Activated CD4-positive, alpha-beta T cell treated with anti-CD3 and anti-CD28 coated beads for 24 hours (primary cell): ENCODE measurements around the gene IL17RB.

ENCODE experiments used
- DNase-seq, 2 donors: peaks; one replicate each; pipeline ENCODE4 v3.0.0-alpha.2; 2020; ENCODE audit warnings: low read depth in 2 of 2

The IL17RB gene

DNA sequence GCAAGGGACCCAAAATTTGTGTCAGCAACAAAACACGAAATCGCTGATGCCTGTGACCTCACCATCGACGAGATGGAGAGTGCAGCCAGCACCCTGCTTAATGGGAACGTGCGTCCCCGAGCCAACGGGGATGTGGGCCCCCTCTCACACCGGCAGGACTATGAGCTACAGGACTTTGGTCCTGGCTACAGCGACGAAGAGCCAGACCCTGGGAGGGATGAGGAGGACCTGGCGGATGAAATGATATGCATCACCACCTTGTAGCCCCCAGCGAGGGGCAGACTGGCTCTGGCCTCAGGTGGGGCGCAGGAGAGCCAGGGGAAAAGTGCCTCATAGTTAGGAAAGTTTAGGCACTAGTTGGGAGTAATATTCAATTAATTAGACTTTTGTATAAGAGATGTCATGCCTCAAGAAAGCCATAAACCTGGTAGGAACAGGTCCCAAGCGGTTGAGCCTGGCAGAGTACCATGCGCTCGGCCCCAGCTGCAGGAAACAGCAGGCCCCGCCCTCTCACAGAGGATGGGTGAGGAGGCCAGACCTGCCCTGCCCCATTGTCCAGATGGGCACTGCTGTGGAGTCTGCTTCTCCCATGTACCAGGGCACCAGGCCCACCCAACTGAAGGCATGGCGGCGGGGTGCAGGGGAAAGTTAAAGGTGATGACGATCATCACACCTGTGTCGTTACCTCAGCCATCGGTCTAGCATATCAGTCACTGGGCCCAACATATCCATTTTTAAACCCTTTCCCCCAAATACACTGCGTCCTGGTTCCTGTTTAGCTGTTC, 35.0 kb upstream of the IL17RB start:
- no peak for DNase-seq

DNA sequence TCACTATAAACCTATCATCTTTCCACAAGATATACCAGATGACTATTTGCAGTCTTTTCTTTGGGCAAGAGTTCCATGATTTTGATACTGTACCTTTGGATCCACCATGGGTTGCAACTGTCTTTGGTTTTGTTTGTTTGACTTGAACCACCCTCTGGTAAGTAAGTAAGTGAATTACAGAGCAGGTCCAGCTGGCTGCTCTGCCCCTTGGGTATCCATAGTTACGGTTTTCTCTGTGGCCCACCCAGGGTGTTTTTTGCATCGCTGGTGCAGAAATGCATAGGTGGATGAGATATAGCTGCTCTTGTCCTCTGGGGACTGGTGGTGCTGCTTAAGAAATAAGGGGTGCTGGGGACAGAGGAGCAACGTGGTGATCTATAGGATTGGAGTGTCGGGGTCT, 33.9 kb upstream of the IL17RB start:
- DNase-seq = no peak

DNA sequence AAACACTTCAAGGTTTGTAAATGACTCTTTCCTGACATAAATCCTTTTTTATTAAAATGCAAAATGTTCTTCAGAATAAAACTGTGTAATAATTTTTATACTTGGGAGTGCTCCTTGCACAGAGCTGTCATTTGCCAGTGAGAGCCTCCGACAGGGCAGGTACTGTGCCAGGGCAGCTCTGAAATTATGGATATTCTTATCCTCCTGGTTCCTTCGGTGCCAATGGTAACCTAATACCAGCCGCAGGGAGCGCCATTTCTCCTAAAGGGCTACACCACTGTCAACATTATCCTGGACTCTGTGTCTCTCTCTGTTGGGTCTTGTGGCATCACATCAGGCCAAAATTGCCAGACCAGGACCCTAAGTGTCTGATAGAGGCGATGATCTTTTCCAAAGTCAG, 33.1 kb upstream of the IL17RB start:
- no peak for DNase-seq

DNA sequence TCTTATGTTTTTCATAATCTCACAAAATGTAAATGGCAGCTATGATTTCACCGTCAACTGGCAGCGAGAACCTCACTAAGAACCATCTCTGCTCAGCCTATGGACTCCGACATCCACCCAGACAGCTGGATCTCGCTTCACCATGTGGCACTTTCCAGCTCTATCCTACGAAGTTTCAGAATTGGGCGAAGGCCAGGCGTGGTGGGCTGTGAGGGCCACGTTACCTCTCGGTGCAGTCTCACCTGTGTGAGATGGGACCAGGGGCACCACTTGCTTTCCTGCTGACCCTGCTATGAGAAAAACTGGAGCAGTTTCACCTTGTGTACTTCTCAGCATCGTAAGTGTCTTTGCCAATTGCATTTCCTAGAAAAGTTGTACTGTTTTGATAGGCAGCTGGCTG, 32.5 kb upstream of the IL17RB start:
- no peak for DNase-seq

DNA sequence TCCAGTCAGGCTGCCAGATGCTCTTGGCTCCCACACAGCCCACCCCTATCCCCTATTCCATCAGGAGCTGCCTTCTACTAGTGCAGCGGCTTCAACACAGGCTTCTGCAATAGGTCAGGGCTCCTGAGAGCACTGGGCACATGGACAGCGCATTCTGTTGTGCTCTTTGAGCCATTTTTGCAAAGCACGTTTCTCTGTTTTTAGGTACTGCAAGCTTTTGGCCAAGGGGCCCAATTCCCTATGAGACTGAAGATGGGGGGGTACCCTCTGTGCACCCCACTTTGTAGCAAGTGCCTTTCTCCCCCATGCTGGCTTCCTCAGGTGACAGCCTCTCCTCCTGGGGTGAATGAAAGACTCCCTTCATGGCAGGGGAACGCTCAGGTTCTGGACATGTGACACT, 31.3 kb upstream of the IL17RB start:
- no peak for DNase-seq

DNA sequence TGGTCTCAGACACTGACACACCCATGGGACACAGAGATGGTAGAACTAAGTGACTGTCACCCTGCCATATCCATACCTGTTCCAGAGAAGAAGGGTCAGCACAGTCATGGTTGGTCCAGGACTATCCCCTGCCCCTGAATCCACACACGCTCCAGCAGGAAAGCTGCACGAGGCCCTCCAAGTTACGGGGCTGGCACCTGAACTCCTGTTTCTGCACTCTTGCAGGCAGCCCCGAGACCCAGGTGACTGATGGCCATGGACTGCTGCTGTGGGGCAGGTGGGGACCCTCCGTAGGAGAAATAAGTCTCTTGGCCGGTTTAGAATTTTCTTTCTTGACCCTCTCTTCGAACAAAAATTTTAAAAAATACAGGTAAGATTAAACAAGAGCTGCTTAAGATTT, 30.7 kb upstream of the IL17RB start:
- no peak for DNase-seq

DNA sequence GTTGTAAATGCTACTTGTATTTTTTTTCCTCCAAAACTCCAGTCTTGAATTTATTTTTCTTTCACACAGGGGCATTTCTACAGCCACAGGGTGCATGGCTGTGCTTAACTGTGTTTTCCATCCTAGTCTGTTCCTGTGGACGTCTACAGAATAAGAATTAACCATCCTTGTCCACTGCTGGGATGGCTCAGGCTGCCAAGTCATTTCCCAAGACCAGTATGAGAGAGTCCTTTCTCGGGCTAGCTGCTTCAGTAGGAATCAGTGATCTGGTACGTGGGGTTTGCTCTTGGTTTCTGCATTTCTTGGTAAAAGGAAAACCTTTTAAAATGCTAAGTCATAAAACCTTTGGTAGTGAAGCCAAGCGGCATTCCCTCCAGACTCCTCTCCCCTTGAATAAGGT, 29.9 kb upstream of the IL17RB start:
- no peak for DNase-seq

DNA sequence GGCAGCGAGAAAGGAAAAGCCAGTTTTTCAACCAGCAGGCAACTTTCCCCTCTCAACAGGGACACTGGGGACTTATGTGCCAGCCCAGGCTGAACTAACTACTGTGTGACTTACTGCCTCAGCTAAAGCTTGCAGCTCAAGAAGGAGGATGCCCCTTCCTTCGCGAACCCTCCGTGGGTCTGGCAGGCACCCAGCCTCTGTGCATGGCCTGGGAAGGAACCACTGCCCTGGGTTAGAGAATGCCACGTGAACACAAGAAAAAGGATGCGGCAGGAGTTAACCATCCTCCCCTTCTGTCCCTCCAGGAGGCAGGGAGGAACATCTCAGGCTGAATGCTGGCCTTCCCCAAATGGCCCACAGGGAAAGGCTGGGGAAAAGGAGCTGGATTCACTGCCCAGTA, 29.2 kb upstream of the IL17RB start:
- no peak for DNase-seq

DNA sequence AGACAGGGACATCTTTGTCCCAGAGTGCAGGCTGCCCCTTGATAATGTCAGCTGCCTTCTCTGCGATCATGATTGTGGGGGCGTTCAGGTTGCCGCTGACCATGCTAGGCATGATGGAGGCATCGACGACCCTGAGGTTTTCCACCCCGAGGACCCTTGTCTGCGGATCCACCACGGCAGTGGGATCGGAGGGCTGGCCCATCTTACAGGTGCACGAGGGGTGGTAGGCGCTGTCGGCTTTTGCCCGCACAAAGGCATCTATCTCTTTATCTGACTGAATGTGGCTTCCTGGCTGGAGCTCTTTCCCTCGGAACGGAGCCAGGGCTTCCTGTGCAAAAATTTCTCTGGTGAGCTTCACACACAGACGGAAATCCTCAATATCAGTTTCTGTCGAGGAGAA, 28.6 kb upstream of the IL17RB start:
- DNase-seq = no peak

DNA sequence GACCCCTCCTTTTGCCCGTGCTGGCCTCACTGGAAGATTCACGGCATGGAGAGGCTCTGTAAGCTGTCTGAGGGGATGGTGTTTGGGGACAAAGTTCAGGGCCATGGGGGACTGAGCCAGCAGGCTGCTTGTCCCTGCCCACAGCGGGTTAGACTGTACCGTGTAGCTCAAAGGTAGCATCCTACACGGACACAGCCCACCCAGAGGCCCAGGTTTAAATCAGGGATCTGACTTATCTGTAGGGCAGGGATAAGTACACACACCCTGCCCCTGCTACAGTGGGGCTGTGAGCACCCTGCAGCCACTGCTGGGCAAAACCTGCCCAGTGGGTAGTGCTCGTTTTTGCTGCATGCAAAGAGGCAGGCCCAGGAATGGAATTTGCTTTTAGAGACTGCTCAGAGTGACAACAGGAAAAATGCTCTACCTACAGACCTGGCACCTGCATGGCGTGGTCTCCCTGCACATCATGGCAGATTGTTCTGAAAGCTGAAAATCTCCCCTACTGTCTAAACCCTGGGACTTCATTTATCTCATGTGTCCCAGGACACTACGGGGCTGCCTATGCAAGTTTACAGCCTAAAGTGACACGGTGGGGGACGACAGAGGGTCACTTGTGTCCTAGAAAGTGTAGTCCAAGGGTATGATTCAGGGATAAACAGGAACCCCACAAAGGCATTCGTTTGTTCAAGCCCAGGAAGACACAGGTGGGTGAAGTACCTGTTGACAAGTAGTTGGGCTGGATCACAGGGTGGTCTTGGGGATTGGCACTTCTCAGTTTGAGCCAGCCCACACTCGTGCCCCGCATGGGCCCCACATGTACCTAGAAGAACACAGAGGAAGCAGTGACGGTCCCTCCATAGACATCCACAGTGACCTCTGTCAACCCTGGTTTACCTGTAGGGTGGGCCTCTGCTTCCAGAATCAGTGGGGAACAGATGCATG, 27.9 kb upstream of the IL17RB start:
- no peak for DNase-seq

DNA sequence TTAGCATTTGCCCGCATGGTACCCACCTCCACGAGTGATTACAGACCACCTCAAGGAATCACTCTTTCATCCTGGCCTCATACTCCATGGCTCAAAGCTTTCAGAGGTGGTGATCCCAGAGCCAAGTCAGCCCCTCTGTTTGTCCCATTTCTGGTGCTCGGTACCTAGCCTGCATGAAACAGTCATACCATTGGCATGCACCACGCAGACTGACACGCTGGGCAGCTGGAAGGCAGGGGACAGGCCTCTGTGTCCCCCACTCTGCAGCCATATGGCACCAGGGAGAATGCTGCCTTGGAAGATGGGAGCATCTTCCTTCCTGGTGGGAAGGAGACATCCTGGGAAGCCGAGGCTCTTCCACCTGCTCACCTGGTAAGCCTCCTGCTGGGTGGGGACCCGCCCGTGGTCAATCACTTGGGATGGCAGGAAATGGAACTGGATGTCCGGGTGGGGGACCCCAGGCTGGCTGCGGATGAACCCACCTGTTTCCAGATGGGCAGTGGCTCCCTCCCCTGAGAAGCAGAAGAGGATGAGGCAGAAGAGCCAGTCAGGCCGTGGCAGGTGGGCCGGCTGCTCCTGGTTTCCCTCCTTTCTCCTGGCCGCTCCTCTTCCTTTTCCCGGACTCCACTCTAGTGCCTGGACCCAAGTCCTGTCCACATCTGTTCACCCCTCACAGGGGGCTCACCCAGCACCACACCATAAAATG, 27.1 kb upstream of the IL17RB start:
- no peak for DNase-seq

DNA sequence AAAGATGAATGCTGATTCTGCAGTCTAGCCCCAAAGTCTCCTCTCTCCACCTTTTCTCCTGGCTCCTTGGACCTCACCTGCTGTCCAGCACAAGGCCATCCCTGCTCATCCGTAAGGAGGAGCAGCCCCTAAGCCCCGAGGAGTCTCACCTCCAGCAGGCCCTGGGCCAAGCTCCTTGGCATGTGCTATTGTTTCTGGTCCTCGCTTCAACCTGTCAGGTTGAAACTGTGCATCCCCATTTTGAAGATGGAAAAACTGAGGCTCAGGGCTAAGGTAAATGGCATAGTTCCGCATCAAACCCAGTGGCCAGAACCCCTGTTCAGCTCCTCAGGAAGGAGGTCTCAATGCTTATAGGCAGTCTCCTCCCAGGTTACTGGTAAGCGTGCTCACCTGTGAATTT, 26.3 kb upstream of the IL17RB start:
- DNase-seq = no peak

DNA sequence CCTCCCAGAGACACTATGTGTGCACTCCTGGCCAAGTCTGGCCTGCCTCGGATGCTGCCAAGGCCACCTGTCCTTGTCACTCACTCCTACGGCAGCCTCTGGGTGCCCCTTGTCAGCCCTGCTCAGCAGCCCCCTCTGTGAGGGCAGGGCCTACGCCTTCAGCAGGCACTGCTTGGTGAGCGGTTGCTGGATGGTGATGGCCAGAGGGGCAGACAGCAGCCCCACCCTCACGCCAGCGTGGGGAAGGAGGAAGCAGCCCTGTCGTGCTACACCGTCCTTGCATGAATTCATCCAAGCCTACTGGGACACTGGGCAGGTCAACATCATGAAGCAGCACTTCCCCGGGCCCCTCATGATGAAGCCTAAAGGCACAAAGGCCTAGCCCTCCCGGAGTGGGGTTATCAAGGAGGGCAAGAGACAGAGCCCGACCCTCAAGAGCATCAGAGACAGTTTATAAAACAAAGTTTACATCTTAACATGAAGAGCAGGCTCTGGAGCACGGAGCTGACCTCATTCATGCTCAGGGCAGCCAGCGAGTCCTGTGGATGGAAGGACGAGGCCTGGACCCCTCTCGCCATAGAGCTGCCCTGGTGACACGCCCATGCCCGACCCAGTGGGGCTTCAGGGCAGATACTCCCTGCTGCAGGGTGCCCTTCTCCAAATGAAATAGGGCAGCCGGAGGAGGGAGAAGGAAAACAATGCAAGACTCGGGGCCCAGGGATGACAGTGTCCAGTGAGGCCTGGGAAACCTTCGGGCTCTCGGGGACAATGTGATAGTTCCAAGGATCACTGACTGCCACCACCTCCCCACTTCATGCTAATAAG, 25.4 kb upstream of the IL17RB start:
- no peak for DNase-seq

DNA sequence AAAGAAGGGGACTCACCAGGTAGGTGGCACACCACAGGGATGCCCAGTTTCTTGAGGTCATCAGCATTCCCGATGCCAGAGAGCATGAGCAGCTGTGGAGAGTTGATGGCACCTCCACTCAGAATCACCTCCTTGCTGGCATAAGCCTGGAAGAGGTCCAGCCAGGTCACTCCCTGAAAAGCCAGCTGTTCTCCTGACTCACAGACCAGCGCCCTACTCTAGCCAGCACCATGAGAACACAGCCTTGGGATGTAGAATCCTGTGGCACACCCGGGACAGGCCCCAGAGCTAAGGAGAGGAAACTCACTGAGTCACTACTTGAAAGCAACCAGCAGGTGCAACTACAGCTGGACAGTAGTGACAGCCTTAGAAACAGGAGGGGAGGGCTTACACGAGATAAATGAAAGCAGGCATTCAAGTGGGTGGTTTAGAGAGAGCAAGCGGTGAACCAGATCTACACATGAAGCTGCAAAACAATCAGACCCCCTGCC, 24.7 kb upstream of the IL17RB start:
- no peak for DNase-seq

DNA sequence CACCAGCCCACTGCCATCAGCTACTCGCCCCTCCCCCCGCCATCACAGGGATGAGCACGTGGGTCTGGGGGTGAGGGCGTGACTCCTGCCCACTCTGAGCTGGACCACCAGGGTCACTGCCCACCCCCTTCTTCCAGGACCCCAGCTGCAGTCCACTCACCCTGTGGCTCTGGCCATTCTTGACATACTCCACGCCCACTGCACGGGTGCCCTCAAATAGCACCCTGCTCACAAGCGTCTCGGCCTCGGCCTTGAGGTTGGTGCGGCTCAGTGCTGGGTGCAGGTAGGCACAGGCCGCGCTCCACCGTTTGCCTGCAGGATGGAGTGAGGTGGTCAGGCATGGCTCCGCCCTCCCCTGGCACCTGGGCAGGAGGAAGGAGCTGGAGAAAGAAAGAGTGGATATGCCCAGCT, 24.0 kb upstream of the IL17RB start:
- DNase-seq = no peak

DNA sequence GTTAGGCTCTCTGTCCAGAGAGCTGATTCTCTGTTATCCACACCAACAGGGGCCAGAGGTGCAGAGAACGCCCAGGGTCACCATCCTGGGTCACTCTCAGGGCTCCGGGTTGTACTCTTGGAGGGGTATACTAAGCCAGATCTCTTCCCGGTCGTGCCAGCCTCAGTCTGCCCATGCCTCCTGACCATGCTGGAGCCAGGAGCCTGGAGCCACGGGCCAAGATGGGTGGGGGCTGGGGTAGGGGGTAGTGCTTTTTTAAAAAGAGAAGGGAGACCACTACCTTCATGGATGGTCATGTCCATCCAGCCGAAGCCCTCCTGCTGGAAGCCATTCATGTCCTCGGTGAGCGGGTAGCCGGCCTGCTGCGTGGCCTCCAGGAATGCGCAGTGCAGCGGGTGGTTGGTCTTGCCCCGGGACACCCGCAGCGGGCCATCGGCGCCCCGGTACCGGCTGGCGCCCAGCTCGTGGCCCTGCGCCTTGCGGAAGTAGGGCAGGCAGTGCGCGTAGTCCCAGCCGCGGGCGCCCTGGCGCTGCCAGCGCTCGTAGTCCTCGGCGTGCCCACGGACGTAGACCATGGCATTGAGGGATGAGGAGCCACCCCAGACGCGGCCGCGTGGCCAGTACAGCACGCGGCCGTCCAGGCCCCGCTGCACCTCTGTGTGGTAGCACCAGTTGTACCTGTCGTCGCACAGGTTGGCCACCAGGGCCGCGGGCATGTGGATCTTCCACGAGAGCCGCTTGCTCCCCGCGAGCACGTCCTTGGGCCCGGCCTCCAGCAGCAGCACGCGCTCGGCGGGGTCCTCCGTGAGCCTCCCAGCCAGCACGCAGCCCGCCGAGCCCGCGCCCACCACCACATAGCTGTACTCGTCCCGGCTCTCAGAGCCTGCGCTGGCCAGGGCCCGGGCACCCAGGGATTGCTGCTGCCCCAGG, 23.1 kb upstream of the IL17RB start:
- DNase-seq = no peak

DNA sequence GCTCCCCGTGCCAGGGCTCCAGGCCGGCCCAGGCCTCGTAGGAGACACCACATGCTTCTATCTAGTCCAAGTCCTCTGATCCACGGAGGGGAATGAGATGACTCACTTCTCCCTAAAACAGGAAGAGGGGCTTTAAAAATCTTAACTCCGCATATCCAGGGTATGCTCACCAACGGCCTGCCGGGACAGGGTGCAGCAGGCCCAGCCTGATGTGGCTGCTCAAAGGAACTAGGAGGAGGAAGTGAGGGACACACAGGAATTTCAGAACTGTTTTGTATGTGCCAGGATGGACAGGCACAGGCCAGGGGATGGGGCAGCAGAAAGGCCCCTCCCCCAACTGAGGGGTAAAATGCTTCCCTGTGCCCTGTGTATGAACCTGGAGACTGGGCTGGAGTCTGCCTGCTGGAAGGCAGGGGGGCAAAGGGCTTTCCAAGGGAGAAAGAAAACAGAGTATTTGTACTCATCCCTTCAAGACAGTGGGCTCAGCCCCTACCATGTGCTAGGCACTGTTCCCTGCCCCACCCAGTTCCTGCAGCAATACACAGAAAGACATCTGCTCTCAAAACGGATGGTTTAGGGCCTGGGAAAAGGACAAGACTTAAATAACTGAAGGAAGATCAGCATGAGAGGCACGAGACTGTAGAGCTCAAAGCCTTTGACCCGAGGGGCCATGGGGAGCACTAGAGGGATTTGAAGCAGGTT, 22.3 kb upstream of the IL17RB start:
- no peak for DNase-seq

DNA sequence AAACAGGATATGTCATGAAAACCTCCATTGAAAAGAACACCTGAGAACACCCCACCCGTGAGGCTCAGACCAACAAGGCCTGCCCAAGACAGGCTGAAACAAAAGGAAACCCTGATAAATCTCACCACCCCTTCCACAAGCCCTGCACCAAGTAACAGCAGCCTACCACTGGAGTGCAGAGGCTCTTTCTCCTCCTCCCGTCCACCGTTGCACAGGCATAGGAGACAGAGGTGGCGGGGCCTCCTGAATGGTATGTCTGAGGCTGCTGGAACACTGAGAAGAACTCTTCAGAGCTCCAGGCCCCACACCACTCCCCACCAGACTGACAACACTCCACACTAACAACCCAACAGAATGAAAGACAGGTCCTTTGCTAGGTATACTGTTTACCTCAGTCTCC, 21.6 kb upstream of the IL17RB start:
- DNase-seq = no peak

DNA sequence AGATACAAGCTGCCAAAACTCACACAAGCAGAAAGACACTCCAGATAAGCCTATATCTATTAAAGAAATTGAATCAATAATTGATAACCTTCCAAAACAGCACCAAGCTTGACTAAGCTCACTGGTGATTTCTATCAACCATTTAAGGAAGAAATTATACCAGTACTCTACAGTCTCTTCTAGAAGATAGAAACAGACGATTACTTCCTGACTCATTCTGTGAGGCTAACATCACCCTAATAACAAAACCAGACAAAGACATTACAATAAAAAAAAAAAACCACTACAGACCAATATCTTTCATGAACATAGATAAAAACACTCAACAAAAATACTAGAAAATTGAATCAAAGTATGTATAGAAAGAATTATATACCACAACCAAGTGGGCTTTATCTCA, 20.3 kb upstream of the IL17RB start:
- no peak for DNase-seq

DNA sequence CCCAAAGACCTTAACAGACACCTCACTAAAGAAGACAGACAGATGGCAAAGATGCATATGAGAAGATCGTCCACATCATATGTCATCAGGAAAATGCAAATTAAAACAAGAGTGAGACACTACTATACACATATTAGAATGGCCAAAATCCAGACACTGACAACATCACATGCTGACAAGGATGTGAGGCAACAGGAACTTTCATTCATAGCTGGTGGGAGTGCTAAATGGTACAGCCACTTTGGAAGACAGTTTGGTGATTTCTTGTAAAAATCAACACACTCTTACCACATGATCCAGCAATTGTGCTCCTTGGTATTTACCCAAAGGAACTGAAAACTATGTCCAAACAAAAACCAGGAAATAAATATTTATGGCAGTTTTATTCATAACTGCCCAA, 17.8 kb upstream of the IL17RB start:
- no peak for DNase-seq
